ENCODE data around the gene POMT1.

DNA sequence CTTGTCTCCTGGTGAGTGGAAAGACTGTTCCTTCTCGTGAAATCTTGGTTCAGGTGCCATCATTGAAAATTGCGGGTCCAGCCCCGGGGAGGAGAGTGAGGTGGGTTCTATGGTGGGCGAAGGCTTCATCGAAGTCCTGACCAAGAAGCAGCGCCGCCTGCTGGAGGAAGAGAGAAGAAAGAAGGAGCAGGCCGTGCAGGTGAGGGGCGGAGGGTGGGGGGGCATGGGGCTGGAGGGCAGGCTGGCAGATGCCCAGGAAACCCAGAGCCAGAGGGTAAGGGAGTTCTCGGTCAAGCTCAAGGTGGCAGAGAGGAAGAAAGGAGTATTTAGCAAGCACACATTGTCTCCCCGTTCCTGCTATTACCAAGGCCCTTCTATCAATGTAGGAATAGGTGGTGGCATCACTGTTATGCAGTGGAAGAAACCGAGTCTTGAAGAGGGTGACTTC lies 24.3 kb upstream of the POMT1 start:
- no peak for TF ChIP-seq GTF2F1 (IDR thresholded peaks at IDR 0.05; ENCODE audit: borderline replicate concordance, low read depth, low read length)
- no peak for TF ChIP-seq POLR2AphosphoS5 (IDR thresholded peaks at IDR 0.05; ENCODE audit: low read depth, low read length)
- TF ChIP-seq ZNF274 (IDR thresholded peaks at IDR 0.05; ENCODE audit: borderline replicate concordance, extremely low read depth, low read length), result no peak
- no peak for TF ChIP-seq RNF2 (IDR thresholded peaks at IDR 0.05; ENCODE audit: borderline replicate concordance, low read depth, low read length, missing control alignments, poor library complexity, severe bottlenecking)
- TF ChIP-seq EZH2 (IDR thresholded peaks at IDR 0.05; ENCODE audit: low read depth, low read length, severe bottlenecking), result no peak
- no peak for TF ChIP-seq SP2 (IDR thresholded peaks at IDR 0.05; ENCODE audit: low read length)
- TF ChIP-seq, protein P1, sequence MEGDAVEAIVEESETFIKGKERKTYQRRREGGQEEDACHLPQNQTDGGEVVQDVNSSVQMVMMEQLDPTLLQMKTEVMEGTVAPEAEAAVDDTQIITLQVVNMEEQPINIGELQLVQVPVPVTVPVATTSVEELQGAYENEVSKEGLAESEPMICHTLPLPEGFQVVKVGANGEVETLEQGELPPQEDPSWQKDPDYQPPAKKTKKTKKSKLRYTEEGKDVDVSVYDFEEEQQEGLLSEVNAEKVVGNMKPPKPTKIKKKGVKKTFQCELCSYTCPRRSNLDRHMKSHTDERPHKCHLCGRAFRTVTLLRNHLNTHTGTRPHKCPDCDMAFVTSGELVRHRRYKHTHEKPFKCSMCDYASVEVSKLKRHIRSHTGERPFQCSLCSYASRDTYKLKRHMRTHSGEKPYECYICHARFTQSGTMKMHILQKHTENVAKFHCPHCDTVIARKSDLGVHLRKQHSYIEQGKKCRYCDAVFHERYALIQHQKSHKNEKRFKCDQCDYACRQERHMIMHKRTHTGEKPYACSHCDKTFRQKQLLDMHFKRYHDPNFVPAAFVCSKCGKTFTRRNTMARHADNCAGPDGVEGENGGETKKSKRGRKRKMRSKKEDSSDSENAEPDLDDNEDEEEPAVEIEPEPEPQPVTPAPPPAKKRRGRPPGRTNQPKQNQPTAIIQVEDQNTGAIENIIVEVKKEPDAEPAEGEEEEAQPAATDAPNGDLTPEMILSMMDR (IDR thresholded peaks at IDR 0.05; ENCODE audit: control extremely low read depth in 1 of 3, insufficient read depth in 1 of 3, low read depth in 1 of 3, low read length in 3 of 3), result peak; percentile 55 to 85 (median 68)
- no peak for TF ChIP-seq JUND (IDR thresholded peaks at IDR 0.05; ENCODE audit: low read length)
- TF ChIP-seq GABPA (IDR thresholded peaks at IDR 0.05; ENCODE audit: borderline replicate concordance, insufficient read depth, low read length), result no peak
- TF ChIP-seq, protein P2, sequence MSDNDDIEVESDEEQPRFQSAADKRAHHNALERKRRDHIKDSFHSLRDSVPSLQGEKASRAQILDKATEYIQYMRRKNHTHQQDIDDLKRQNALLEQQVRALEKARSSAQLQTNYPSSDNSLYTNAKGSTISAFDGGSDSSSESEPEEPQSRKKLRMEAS (IDR thresholded peaks at IDR 0.05), result no peak
- no peak for TF ChIP-seq HDAC6 (IDR thresholded peaks at IDR 0.05; ENCODE audit: low read depth, low read length)
- TF ChIP-seq POLR2A (IDR thresholded peaks at IDR 0.05; ENCODE audit: control extremely low read depth in 1 of 2, low read depth in 2 of 2, low read length in 2 of 2), result no peak
- no peak for TF ChIP-seq TAF1 (IDR thresholded peaks at IDR 0.05; ENCODE audit: low read depth, low read length)
- TF ChIP-seq FOSL1 (IDR thresholded peaks at IDR 0.05; ENCODE audit: insufficient read depth, low read depth, low read length), result no peak
